Vagina (tissue), 2 donors: ENCODE measurements around the gene GRP. TPM values are rescaled to one million over a fixed set of nuclear protein-coding genes. Genes with fewer than 3 reads are reported as not detected.

Experiments used
- DNase-seq, 2 donors: peaks; one replicate each; pipeline ENCODE4 v3.0.0-alpha.2; 2017; ENCODE audit errors: extremely low spot score in 2 of 2
- H3K27ac ChIP-seq: fragments of 200-600 bp; sonication (generic); one replicate; pipeline ENCODE4 v1.5.1; 2019
- H3K27me3 ChIP-seq: fragments of 200-600 bp; sonication (generic); one replicate; pipeline ENCODE4 v1.5.1; 2019
- H3K36me3 ChIP-seq, 2 donors: fragments of 200-600 bp; sonication (generic); one replicate each; pipeline ENCODE4 v1.5.1; 2017 to 2019
- H3K4me1 ChIP-seq: fragments of 200-600 bp; sonication (generic); one replicate; pipeline ENCODE4 v1.5.1; 2019
- H3K4me3 ChIP-seq, 2 donors: fragments of 200-600 bp; sonication (generic); 1 replicate in 1 of 2; 2 replicates in 1 of 2; pipeline ENCODE4 v1.5.1; 2016 to 2019
- H3K9me3 ChIP-seq: fragments of 200-600 bp; sonication (generic); one replicate; pipeline ENCODE4 v1.5.1; 2019
- CTCF ChIP-seq, 3 experiments: fragments of 450-650 bp in 2 of 3; fragments of 200-600 bp in 1 of 3; sonication (generic) in 1 of 3; IDR thresholded peaks; one replicate each; pipeline ENCODE4 v1.5.1; 2017 to 2019; ENCODE audit warnings: antibody characterized with exemption in 3 of 3, mild to moderate bottlenecking in 2 of 3, moderate library complexity in 2 of 3
- POLR2A ChIP-seq, 2 donors: fragments of 450-650 bp; IDR thresholded peaks; one replicate each; pipeline ENCODE4 v1.6.1; 2017; ENCODE audit warnings: antibody characterized with exemption in 2 of 2, mild to moderate bottlenecking in 2 of 2, moderate library complexity in 2 of 2
- POLR2AphosphoS5 ChIP-seq, 2 donors: sonication (generic); formaldehyde crosslinking; IDR thresholded peaks; one replicate each; pipeline ENCODE4 v1.9.0; 2017; ENCODE audit warnings: antibody characterized with exemption in 2 of 2, mild to moderate bottlenecking in 2 of 2, low read depth in 1 of 2; ENCODE audit not compliant: insufficient read depth in 1 of 2
- intact Hi-C: fragments of 100-400 bp; cut with DNase I; formaldehyde crosslinking; loops from one replicate; pipeline ENCODE4 v1.15.1; 2023
- total RNA-seq: library from RNA; depleted of rRNA; stranded (reverse); fragments of >200 nt; gene quantifications from one replicate; pipeline ENCODE4 v1.2.3, GENCODE V29; 2016

GRP gene
- total RNA-seq, 1 donor from 2014 or later, result not detected

DNA sequence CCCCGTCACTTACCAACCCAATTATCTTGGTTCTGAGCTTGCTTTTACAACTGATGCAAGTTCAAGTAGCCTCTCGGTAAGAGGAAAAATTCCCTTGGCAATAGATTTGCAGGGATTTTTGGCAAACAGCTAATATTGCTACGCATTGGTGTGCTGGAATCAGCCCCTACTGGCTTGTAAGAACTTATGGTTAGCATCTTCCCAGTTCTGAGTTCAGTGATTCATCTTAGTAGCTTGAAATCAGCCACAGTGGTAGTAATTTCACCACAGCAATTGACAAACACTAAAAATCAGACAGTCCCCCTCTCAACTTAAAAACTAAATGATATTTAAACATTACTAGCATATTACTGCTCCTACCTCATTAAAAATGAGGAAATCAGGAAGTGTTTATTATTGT, 59.2 kb downstream of the GRP start:
- H3K4me1 ChIP-seq, result peaks cover 2% of the 10 kb centered on the region
- intact Hi-C loops, result no loop called here
- H3K36me3 ChIP-seq, result no peaks in the 10 kb centered on the region
- H3K4me3 ChIP-seq, result no peak overlapping the region
- no peak for DNase-seq
- no peak overlapping the region for H3K27ac ChIP-seq
- no peaks in the 10 kb centered on the region for H3K9me3 ChIP-seq
- TF ChIP-seq CTCF (IDR thresholded peaks at IDR 0.05) (no peak), POLR2AphosphoS5 (IDR thresholded peaks at IDR 0.05; ENCODE audit: insufficient read depth in 1 of 2, low read depth in 1 of 2) (no peak)
- no peaks in the 10 kb centered on the region for H3K27me3 ChIP-seq

DNA sequence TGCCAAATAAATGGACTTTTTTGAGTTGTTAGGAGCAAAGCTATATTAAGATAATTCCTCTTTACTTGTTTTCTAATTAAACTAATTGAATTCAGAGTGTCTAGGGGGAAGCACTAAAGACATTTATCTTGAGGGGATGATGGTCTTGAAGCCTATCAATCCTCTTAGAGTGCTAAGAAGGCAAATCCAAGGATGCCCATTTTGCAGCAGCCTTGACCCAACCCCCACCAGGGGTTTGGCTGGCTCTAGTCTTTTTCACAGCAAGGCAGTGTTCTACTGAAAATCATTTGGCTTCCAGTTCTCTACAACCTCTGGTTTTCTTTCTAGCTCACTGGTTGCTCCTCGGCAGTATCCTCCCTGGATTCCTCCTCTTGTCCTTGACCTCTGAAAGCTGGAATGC, 59.8 kb downstream of the GRP start:
- DNase-seq, result no peak
- H3K27me3 ChIP-seq, result no peaks in the 10 kb centered on the region
- no peaks in the 10 kb centered on the region for H3K36me3 ChIP-seq
- H3K4me1 ChIP-seq, result no peaks in the 10 kb centered on the region
- no peak overlapping the region for H3K4me3 ChIP-seq
- intact Hi-C loops, result no loop called here
- H3K27ac ChIP-seq, result no peak overlapping the region
- H3K9me3 ChIP-seq, result no peaks in the 10 kb centered on the region
- TF ChIP-seq POLR2AphosphoS5 (IDR thresholded peaks at IDR 0.05; ENCODE audit: insufficient read depth in 1 of 2, low read depth in 1 of 2) (no peak), CTCF (IDR thresholded peaks at IDR 0.05) (no peak), POLR2A (IDR thresholded peaks at IDR 0.05) (no peak)

Other genes starting within 250 kb of the GRP start
- 9.1 TPM for gene SEC11C, start 80.3 kb upstream of the GRP start, total RNA-seq
- gene RAX, start 53.3 kb downstream of the GRP start, total RNA-seq, result not detected
- not detected for gene CPLX4, start 98.5 kb downstream of the GRP start, total RNA-seq
- gene LMAN1, start 139.1 kb downstream of the GRP start, total RNA-seq, result 52.8 TPM